K562 (cell line): ENCODE results near the gene ZNF165. TPM values are rescaled to one million over a fixed set of nuclear protein-coding genes. Genes with fewer than 3 reads are reported as not detected.

ENCODE experiments used
- CBFB ChIP-seq: sonication (generic); formaldehyde crosslinking; IDR thresholded peaks from 2 replicates; pipeline ENCODE4 v1.4.0; 2020; ENCODE audit warnings: mild to moderate bottlenecking, missing genetic modification reagents
- ELF2 ChIP-seq: fragments of 250-450 bp; sonication (Bioruptor Pico); IDR thresholded peaks from 2 replicates; pipeline ENCODE4 v1.5.0; 2021; ENCODE audit warnings: mild to moderate bottlenecking
- ETV5 ChIP-seq: sonication (generic); formaldehyde crosslinking; IDR thresholded peaks from 2 replicates; pipeline ENCODE4 v1.4.0; 2020; ENCODE audit warnings: low read depth, mild to moderate bottlenecking, missing genetic modification reagents
- GABPA ChIP-seq: fragments of 200-800 bp; sonication (Bioruptor generic); conservative IDR thresholded peaks from 2 replicates; pipeline ENCODE4 v1.6.1; 2016; ENCODE audit warnings: low read depth, missing genetic modification characterization, missing compliant biosample characterization
- GATA2 ChIP-seq: sonication (generic); formaldehyde crosslinking; IDR thresholded peaks from 2 replicates; pipeline ENCODE4 v1.4.0; 2020; ENCODE audit warnings: mild to moderate bottlenecking, missing genetic modification reagents
- GTF2A2 ChIP-seq: IDR thresholded peaks from 2 replicates; pipeline ENCODE4 v1.6.1; 2016; ENCODE audit warnings: mild to moderate bottlenecking, missing genetic modification characterization, missing compliant biosample characterization
- HMG20A ChIP-seq: fragments of 450-650 bp; formaldehyde crosslinking; conservative IDR thresholded peaks from 2 replicates; pipeline ENCODE4 v1.4.0; 2020; ENCODE audit warnings: mild to moderate bottlenecking, mixed read lengths
- JUND ChIP-seq, 2 experiments: IDR thresholded peaks; 2 replicates in 1 of 2; 3 replicates in 1 of 2; pipeline ENCODE4 v1.6.1; 2011; ENCODE audit warnings: borderline replicate concordance in 2 of 2, low read depth in 2 of 2, low read length in 2 of 2, improper control_type of control experiment in 1 of 2, missing biosample characterization in 1 of 2, missing genetic modification characterization in 1 of 2, missing genetic modification reagents in 1 of 2
- KDM5B ChIP-seq: fragments of 200-600 bp; sonication (generic); IDR thresholded peaks from 2 replicates; pipeline ENCODE4 v1.6.1; 2012; ENCODE audit warnings: low read depth, mild to moderate bottlenecking, moderate library complexity, low read length, control low read depth, inconsistent platforms; ENCODE audit not compliant: insufficient replicate concordance
- KLF10 ChIP-seq: fragments of 250-450 bp; sonication (Bioruptor Pico); IDR thresholded peaks from 2 replicates; pipeline ENCODE4 v1.6.1; 2021; ENCODE audit warnings: matching md5 sums
- NFIX ChIP-seq: fragments of 250-450 bp; sonication (Bioruptor Pico); IDR thresholded peaks from 2 replicates; pipeline ENCODE4 v1.4.0; 2020; ENCODE audit warnings: low read depth, mild to moderate bottlenecking, moderate library complexity
- NRF1 ChIP-seq, 2 experiments: fragments of 450-650 bp; IDR thresholded peaks in 1 of 2; conservative IDR thresholded peaks in 1 of 2; 2 replicates each; pipeline ENCODE4 v1.6.1; 2014; ENCODE audit warnings: mild to moderate bottlenecking in 2 of 2
- PRMT5 ChIP-seq: sonication (generic); formaldehyde crosslinking; IDR thresholded peaks from 2 replicates; pipeline ENCODE4 v1.5.0; 2020; ENCODE audit warnings: missing genetic modification reagents
- RCOR1 ChIP-seq, 2 experiments: IDR thresholded peaks; 2 replicates each; pipeline ENCODE4 v1.6.1; 2012; ENCODE audit warnings: low read depth in 2 of 2, low read length in 2 of 2, borderline replicate concordance in 1 of 2, improper control_type of control experiment in 1 of 2
- SMARCA5 ChIP-seq: fragments of 450-650 bp; IDR thresholded peaks from 2 replicates; pipeline ENCODE4 v1.6.1; 2016
- TCF7L2 ChIP-seq: fragments of 150-350 bp; IDR thresholded peaks from 2 replicates; pipeline ENCODE4 v1.6.1; 2016; ENCODE audit warnings: low read depth, mild to moderate bottlenecking, low read length, moderate library complexity
- ZNF12 ChIP-seq: sonication (generic); formaldehyde crosslinking; IDR thresholded peaks from 2 replicates; pipeline ENCODE4 v1.4.0; 2020; ENCODE audit warnings: mild to moderate bottlenecking, missing genetic modification reagents
- ZNF133 ChIP-seq: fragments of 250-450 bp; sonication (Bioruptor Pico); IDR thresholded peaks from 2 replicates; pipeline ENCODE4 v1.4.0; 2020; ENCODE audit warnings: mild to moderate bottlenecking
- ZNF277 ChIP-seq: fragments of 250-450 bp; sonication (Bioruptor Pico); IDR thresholded peaks from 2 replicates; pipeline ENCODE4 v1.8.0; 2022; ENCODE audit warnings: inconsistent platforms, mild to moderate bottlenecking, moderate library complexity, borderline replicate concordance
- ZNF655 ChIP-seq: fragments of 250-450 bp; sonication (Bioruptor Pico); IDR thresholded peaks from 2 replicates; pipeline ENCODE4 v1.5.0; 2021
- ZNF696 ChIP-seq: fragments of 250-450 bp; sonication (Bioruptor Pico); conservative IDR thresholded peaks from 2 replicates; pipeline ENCODE4 v1.4.0; 2020; ENCODE audit warnings: mild to moderate bottlenecking, moderate library complexity
- ZNF766 ChIP-seq: fragments of 200-800 bp; sonication (Bioruptor generic); conservative IDR thresholded peaks from 2 replicates; pipeline ENCODE4 v1.6.1; 2016; ENCODE audit warnings: missing genetic modification characterization, missing compliant biosample characterization
- polyA plus RNA-seq, 8 experiments: library from polyadenylated mRNA; depleted of rRNA in 4 of 8; stranded (reverse) in 5 of 8; unstranded in 3 of 8; fragments of >200 nt; fragmentation: Nextera tagmentation in 2 of 8; fragmentation: Illumina TruSeq in 1 of 8; extraction: Ambion mirVana in 2 of 8; extraction: Trizol in 1 of 8; gene quantifications; 2 replicates each; pipeline versions ENCODE4 v1.2.1 to v1.2.3, GENCODE V29; 2011 to 2014; ENCODE audit warnings: inconsistent platforms in 1 of 8, missing spikeins in 1 of 8
- total RNA-seq, 7 experiments: library from RNA; depleted of rRNA in 6 of 7; stranded (reverse); fragments of >200 nt in 6 of 7; fragmentation: Illumina TruSeq in 2 of 7; extraction: Trizol in 2 of 7; gene quantifications; 2 replicates each; pipeline versions ENCODE4 v1.2.1 to v1.2.3, GENCODE V29; 2011 to 2021; ENCODE audit warnings: low replicate concordance in 1 of 7
- TF ChIP-seq, protein P1 (sequence below): fragments of 250-450 bp; sonication (Bioruptor Pico); IDR thresholded peaks from 2 replicates; pipeline ENCODE4 v1.5.0; 2022; ENCODE audit warnings: mild to moderate bottlenecking

ZNF165 gene
- total and polyA plus RNA-seq, 9 of the 15 experiments (the other 6 are each of a cell fraction or from before 2014, with no cell fraction given) = 0.82 to 3.6 (median 1.2) TPM

DNA sequence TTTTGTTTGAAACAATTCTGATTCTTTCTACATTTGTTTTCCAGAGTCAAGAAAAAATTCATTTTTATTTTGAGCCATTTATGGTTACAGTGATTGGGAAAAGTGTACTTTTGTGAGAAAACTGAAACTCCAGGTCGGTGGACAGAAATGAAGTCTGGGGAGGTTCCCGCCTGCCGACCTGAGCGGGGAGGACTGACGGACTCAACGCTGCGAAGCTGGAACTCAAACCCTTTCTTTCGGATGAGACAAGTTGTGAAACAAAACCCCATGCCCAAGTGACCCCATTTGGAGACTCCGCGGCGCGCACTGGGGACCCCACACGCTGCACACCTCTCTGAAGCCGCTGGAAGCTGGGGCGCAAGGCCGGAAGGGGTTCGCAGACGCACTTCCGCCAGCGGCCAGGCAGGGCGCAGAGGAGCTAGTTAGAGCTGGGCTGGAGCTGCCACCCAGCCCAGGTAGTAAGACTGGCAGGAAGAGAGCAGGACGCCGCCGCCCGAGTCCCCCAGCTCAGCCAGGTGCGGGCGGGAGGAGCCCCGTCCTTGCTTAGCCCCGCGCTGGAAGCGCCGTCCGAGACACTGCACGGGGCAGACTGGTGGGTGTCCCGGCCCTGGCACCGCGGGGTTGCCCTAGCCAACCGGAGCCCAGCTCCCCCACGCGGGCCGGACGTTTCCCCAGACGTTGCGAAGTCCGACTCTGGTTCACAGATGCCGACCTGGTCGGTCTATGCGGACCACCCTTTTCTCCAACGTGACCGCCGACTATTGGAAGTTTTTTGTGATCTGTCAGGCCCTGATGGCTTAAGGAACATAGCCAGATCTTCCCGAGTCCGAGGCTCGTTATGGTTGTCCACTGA lies 24.2 kb downstream of the ZNF165 start (continued):
- TF ChIP-seq SMARCA5 (no peak; the same call in 1 of the 2 replicates), ZNF133 (CRISPR knock-in tag) (no peak), RCOR1 (IDR thresholded peaks at IDR 0.05; ENCODE audit: borderline replicate concordance in 1 of 2, low read depth in 2 of 2, low read length in 2 of 2) (peak in 1 of 2 experiments; percentile 35; a peak in 1 of 4 replicates), ZNF12 (CRISPR knock-in tag) (peak; percentile 13; the same call in 1 of the 2 replicates), PRMT5 (CRISPR knock-in tag) (no peak), TCF7L2 (no peak), JUND (IDR thresholded peaks at IDR 0.05; ENCODE audit: borderline replicate concordance, low read depth, low read length) (peak; percentile 44; the same call in 1 of the 2 replicates), JUND (tag; IDR thresholded peaks at IDR 0.05; ENCODE audit: borderline replicate concordance, low read depth, low read length) (peak; percentile 41; the same call in 1 of the 3 replicates), ETV5 (CRISPR knock-in tag) (peak; percentile 91), GATA2 (no peak; the same call in 1 of the 2 replicates), ZNF277 (CRISPR knock-in tag) (no peak), CBFB (peak; percentile 82; the same call in 1 of the 2 replicates), GABPA (tag) (peak; percentile 95), ZNF696 (CRISPR knock-in tag) (no peak), KLF10 (CRISPR knock-in tag) (no peak), ELF2 (peak; percentile 77), ZNF655 (no peak), GTF2A2 (tag) (0 out of 2 replicates have a peak, but pooled peaks have one; percentile 20), ZNF766 (CRISPR knock-in tag) (peak; percentile 59; the same call in 1 of the 2 replicates), NRF1 (conservative IDR thresholded peaks at IDR 0.05 in 1 of 2, IDR thresholded peaks at IDR 0.05 in 1 of 2) (peak; percentile 73 to 79), HMG20A (no peak), NFIX (no peak), KDM5B (peak; percentile 84)
- TF ChIP-seq, protein P1, sequence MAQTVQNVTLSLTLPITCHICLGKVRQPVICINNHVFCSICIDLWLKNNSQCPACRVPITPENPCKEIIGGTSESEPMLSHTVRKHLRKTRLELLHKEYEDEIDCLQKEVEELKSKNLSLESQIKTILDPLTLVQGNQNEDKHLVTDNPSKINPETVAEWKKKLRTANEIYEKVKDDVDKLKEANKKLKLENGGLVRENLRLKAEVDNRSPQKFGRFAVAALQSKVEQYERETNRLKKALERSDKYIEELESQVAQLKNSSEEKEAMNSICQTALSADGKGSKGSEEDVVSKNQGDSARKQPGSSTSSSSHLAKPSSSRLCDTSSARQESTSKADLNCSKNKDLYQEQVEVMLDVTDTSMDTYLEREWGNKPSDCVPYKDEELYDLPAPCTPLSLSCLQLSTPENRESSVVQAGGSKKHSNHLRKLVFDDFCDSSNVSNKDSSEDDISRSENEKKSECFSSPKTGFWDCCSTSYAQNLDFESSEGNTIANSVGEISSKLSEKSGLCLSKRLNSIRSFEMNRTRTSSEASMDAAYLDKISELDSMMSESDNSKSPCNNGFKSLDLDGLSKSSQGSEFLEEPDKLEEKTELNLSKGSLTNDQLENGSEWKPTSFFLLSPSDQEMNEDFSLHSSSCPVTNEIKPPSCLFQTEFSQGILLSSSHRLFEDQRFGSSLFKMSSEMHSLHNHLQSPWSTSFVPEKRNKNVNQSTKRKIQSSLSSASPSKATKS (CRISPR knock-in tag) = no peak
